GM12878 (cell line): Measurements from ENCODE around the gene TSPAN11. TPM values are rescaled to one million over a fixed set of nuclear protein-coding genes. Genes with fewer than 3 reads are reported as not detected.

Experiments
- ATAC-seq: fragments of 200-7000 bp; cut with Tn5 transposase; 3 replicates; pipeline ENCODE4 v1.9.1; 2020; ENCODE audit warnings: mild to moderate bottlenecking, moderate library complexity
- BruUV-seq: library from RNA; stranded (reverse); fragments of 400-500 nt; replicated peaks from 2 replicates; lab custom pipeline; 2021; lab: Mats Ljungman, UMichigan
- CTCF ChIA-PET: fragments of 300-600 bp; sonication (Branson Sonifier 250); formaldehyde crosslinking; extraction: SDS; loops from one replicate; lab custom pipeline; 2021; ENCODE audit warnings: inconsistent platforms; lab: Yijun Ruan, JAX
- POLR2A ChIA-PET: fragments of 350-600 bp; formaldehyde crosslinking; extraction: SDS; loops from one replicate; lab custom pipeline; 2021; ENCODE audit warnings: inconsistent platforms; lab: Charles Lee
- RAD21 ChIA-PET: fragments of 300-600 bp; sonication (Branson Sonifier 250); formaldehyde crosslinking; loops from one replicate; lab custom pipeline; 2023; ENCODE audit warnings: antibody characterized with exemption; ENCODE audit not compliant: unreplicated experiment; lab: Charles Lee
- SMC1A ChIA-PET: fragments of 300-600 bp; sonication (Branson Sonifier 250); formaldehyde crosslinking; loops from one replicate; lab custom pipeline; 2023; ENCODE audit not compliant: unreplicated experiment, uncharacterized antibody; lab: Charles Lee
- DNase-seq: peaks from one replicate; pipeline ENCODE4 v3.0.0-alpha.2; 2011; ENCODE audit warnings: low read depth, low spot score
- FAIRE-seq: peaks from 3 replicates; lab custom pipeline; 2011; peaks lifted over from hg19 to GRCh38; lab: Jason Lieb, UNC
- H2AFZ ChIP-seq: 2 replicates; pipeline ENCODE4 v1.6.0; 2011; ENCODE audit warnings: low read depth, low read length, control low read depth; ENCODE audit not compliant: control insufficient read depth
- H3K27ac ChIP-seq: 2 replicates; pipeline ENCODE4 v1.5.1; 2011; ENCODE audit warnings: control low read depth; ENCODE audit not compliant: control insufficient read depth, insufficient read depth
- H3K27me3 ChIP-seq, 2 experiments: replicated peaks in 1 of 2; 2 replicates each; pipeline versions ENCODE4 v1.6.0 to v1.6.1; 2011; ENCODE audit warnings: low read length in 1 of 2; ENCODE audit not compliant: control insufficient read depth in 2 of 2, insufficient read depth in 2 of 2
- H3K36me3 ChIP-seq, 2 experiments: 2 replicates each; pipeline ENCODE4 v1.5.1; 2011; ENCODE audit warnings: low read length in 1 of 2; ENCODE audit not compliant: control insufficient read depth in 2 of 2, insufficient read depth in 2 of 2
- H3K4me1 ChIP-seq: 2 replicates; pipeline ENCODE4 v1.6.1; 2011; ENCODE audit warnings: mild to moderate bottlenecking, low read length, moderate library complexity, mixed read lengths; ENCODE audit not compliant: control insufficient read depth, insufficient read depth
- H3K4me2 ChIP-seq: 2 replicates; pipeline ENCODE4 v1.6.0; 2011; ENCODE audit warnings: control low read depth; ENCODE audit not compliant: control insufficient read depth, insufficient read depth
- H3K4me3 ChIP-seq: fragments of 200-600 bp; sonication (generic); 2 replicates; pipeline ENCODE4 v1.5.1; 2016
- H3K79me2 ChIP-seq: 2 replicates; pipeline ENCODE4 v1.6.0; 2011; ENCODE audit warnings: low read length; ENCODE audit not compliant: control insufficient read depth, insufficient read depth
- H3K9ac ChIP-seq: 2 replicates; pipeline ENCODE4 v1.8.0; 2011; ENCODE audit warnings: low read length, control low read depth, mixed read lengths; ENCODE audit not compliant: control insufficient read depth, insufficient read depth
- H3K9me3 ChIP-seq: replicated peaks from 3 replicates; pipeline ENCODE4 v1.5.1; 2011; ENCODE audit warnings: mild to moderate bottlenecking, low read length; ENCODE audit not compliant: control insufficient read depth, insufficient read depth
- H4K20me1 ChIP-seq: 2 replicates; pipeline ENCODE4 v1.6.0; 2011; ENCODE audit not compliant: control insufficient read depth, insufficient read depth
- BACH1 ChIP-seq: fragments of 450-650 bp; IDR thresholded peaks from 2 replicates; pipeline ENCODE4 v1.6.1; 2017; ENCODE audit warnings: mild to moderate bottlenecking, borderline replicate concordance
- CHD2 ChIP-seq: IDR thresholded peaks from 2 replicates; pipeline ENCODE4 v1.6.1; 2011; ENCODE audit warnings: low read depth, low read length, improper control_type of control experiment, borderline replicate concordance
- CREM ChIP-seq: IDR thresholded peaks from 2 replicates; pipeline ENCODE4 v1.6.1; 2014; ENCODE audit warnings: antibody characterized with exemption, low read depth
- FOXK2 ChIP-seq: fragments of 450-650 bp; IDR thresholded peaks from 2 replicates; pipeline ENCODE4 v1.6.1; 2017; ENCODE audit warnings: mild to moderate bottlenecking, moderate library complexity
- HDGF ChIP-seq: fragments of 450-650 bp; IDR thresholded peaks from 2 replicates; pipeline ENCODE4 v1.6.1; 2016; ENCODE audit warnings: antibody characterized with exemption
- NR2F1 ChIP-seq: fragments of 450-650 bp; conservative IDR thresholded peaks from 2 replicates; pipeline ENCODE4 v1.6.1; 2017; ENCODE audit warnings: mild to moderate bottlenecking
- POU2F2 ChIP-seq: IDR thresholded peaks from 3 replicates; pipeline ENCODE4 v1.6.1; 2011; ENCODE audit warnings: low read depth, mild to moderate bottlenecking, low read length, borderline replicate concordance
- RAD51 ChIP-seq: fragments of 450-650 bp; IDR thresholded peaks from 2 replicates; pipeline ENCODE4 v1.6.1; 2016; ENCODE audit warnings: moderate library complexity, mild to moderate bottlenecking, inconsistent platforms
- RCOR1 ChIP-seq: conservative IDR thresholded peaks from 2 replicates; pipeline ENCODE4 v1.6.1; 2012; ENCODE audit warnings: low read depth, low read length, improper control_type of control experiment
- RUNX3 ChIP-seq: IDR thresholded peaks from 2 replicates; pipeline ENCODE4 v1.6.1; 2012; ENCODE audit warnings: low read length, inconsistent platforms
- SMAD5 ChIP-seq: IDR thresholded peaks from 2 replicates; pipeline ENCODE4 v1.6.1; 2016; ENCODE audit warnings: antibody characterized with exemption, low read depth
- SUPT20H ChIP-seq: IDR thresholded peaks from 2 replicates; pipeline ENCODE4 v1.6.1; 2011; ENCODE audit warnings: low read depth, mild to moderate bottlenecking, low read length, moderate library complexity, borderline replicate concordance; ENCODE audit not compliant: control insufficient read depth
- TAF1 ChIP-seq: IDR thresholded peaks from 2 replicates; pipeline ENCODE4 v1.6.1; 2011; ENCODE audit warnings: mild to moderate bottlenecking, low read depth, low read length, borderline replicate concordance
- TCF12 ChIP-seq: IDR thresholded peaks from 2 replicates; pipeline ENCODE4 v1.6.1; 2011; ENCODE audit warnings: low read depth, mild to moderate bottlenecking, low read length
- ZNF207 ChIP-seq: fragments of 450-650 bp; IDR thresholded peaks from 2 replicates; pipeline ENCODE4 v1.6.1; 2014; ENCODE audit warnings: antibody characterized with exemption, mild to moderate bottlenecking, borderline replicate concordance
- ZNF274 ChIP-seq: IDR thresholded peaks from one replicate; pipeline ENCODE4 v1.8.0; 2011; ENCODE audit not compliant: insufficient read length, insufficient read depth
- WGBS: methylation state at CpG from one replicate; pipeline ENCODE4 v1.1.6; 2016; ENCODE audit warnings: low lambda C conversion rate; ENCODE audit not compliant: insufficient replicate concordance, insufficient coverage; ENCODE audit errors: missing lambda C conversion rate; 5-methylcytosine and 5-hydroxymethylcytosine counted together
- in situ Hi-C: fragments of 300-500 bp; cut with MboI; formaldehyde crosslinking; loops from 9 replicates; pipeline ENCODE4 v1.14.3; 2018; ENCODE audit warnings: mixed read lengths
- intact Hi-C: fragments of 100-400 bp; cut with micrococcal nuclease; formaldehyde crosslinking; loops from one replicate; pipeline ENCODE4 v1.14.2; 2022; ENCODE audit not compliant: unreplicated experiment
- polyA plus RNA-seq, 11 experiments: library from polyadenylated mRNA; depleted of rRNA in 4 of 11; unstranded in 6 of 11; stranded (reverse) in 5 of 11; fragments of >200 nt; fragmentation: Nextera tagmentation in 4 of 11; fragmentation: Illumina TruSeq in 1 of 11; extraction: Ambion mirVana in 4 of 11; extraction: Trizol in 1 of 11; gene quantifications; 1 replicate in 1 of 11; 2 replicates in 10 of 11; pipeline versions ENCODE4 v1.2.1 to v1.2.3, GENCODE V29; 2011 to 2016; ENCODE audit warnings: inconsistent platforms in 2 of 11, missing spikeins in 2 of 11, low read depth in 1 of 11
- total RNA-seq, 4 experiments: library from RNA; depleted of rRNA in 3 of 4; stranded (reverse); fragments of >200 nt in 3 of 4; fragmentation: Illumina TruSeq in 1 of 4; extraction: Trizol in 1 of 4; gene quantifications; 2 replicates each; pipeline versions ENCODE4 v1.2.1 to v1.2.3, GENCODE V29; 2013 to 2021
- TF ChIP-seq, protein P1 (sequence below): fragments of 450-650 bp; formaldehyde crosslinking; IDR thresholded peaks from 2 replicates; pipeline ENCODE4 v1.4.0; 2022; ENCODE audit warnings: mild to moderate bottlenecking, moderate library complexity
- TF ChIP-seq, protein P2 (sequence below): IDR thresholded peaks from 2 replicates; pipeline ENCODE4 v1.6.1; 2011; ENCODE audit warnings: borderline replicate concordance, low read depth, mild to moderate bottlenecking, moderate library complexity, mixed read lengths, low read length; ENCODE audit not compliant: insufficient read depth; ENCODE audit errors: extremely low read length
- TF ChIP-seq, protein P3 (sequence below): fragments of 450-650 bp; IDR thresholded peaks from 2 replicates; pipeline ENCODE4 v1.6.1; 2017; ENCODE audit warnings: mild to moderate bottlenecking

Gene TSPAN11
- total and polyA plus RNA-seq, 10 of the 15 experiments (the other 5 are each of a cell fraction or from before 2014, with no cell fraction given): under 0.01 to 0.27 (median 0.04) TPM; not detected in 6

DNA sequence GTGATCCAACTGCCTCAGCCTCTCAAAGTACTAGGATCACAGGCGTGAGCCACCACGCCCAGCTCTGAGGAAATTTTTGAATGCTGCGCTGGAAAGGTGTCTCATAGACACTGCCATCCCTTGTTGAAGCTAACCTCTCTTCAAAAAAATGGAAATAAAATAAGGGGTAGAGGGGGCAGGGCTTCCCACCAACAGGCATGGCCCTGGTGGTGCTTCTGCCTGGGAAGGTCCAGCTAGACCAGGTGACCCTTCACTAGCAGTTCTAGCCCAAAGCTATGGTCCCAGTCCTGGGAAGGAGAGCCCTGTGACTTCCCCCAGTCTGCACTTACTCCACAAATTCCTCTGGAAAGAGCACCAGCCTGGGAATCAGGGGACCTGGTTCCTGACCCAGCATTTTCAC is 45.7 kb upstream of the TSPAN11 start:
- no peak for ATAC-seq
- Histone ChIP-seq H2AFZ (no peak overlapping the region), H3K9ac (no peak overlapping the region), H3K36me3 (no peaks in the 10 kb centered on the region), H3K27me3 (no peaks in the 10 kb centered on the region), H3K27ac (no peak overlapping the region), H3K4me2 (no peak overlapping the region), H3K79me2 (no peaks in the 10 kb centered on the region), H4K20me1 (no peaks in the 10 kb centered on the region), H3K4me3 (no peak overlapping the region), H3K9me3 (no peaks in the 10 kb centered on the region; the same call in 2 of the 3 replicates), H3K4me1 (no peaks in the 10 kb centered on the region)
- TF ChIP-seq RCOR1 (no peak), RUNX3 (no peak), SMAD5 (no peak), CHD2 (no peak), BACH1 (no peak), ZNF274 (no peak), RAD51 (no peak), TAF1 (no peak), ZNF207 (no peak), CREM (no peak), POU2F2 (no peak), FOXK2 (no peak), NR2F1 (no peak), HDGF (no peak), SUPT20H (no peak), TCF12 (no peak)
- TF ChIP-seq, protein P1, sequence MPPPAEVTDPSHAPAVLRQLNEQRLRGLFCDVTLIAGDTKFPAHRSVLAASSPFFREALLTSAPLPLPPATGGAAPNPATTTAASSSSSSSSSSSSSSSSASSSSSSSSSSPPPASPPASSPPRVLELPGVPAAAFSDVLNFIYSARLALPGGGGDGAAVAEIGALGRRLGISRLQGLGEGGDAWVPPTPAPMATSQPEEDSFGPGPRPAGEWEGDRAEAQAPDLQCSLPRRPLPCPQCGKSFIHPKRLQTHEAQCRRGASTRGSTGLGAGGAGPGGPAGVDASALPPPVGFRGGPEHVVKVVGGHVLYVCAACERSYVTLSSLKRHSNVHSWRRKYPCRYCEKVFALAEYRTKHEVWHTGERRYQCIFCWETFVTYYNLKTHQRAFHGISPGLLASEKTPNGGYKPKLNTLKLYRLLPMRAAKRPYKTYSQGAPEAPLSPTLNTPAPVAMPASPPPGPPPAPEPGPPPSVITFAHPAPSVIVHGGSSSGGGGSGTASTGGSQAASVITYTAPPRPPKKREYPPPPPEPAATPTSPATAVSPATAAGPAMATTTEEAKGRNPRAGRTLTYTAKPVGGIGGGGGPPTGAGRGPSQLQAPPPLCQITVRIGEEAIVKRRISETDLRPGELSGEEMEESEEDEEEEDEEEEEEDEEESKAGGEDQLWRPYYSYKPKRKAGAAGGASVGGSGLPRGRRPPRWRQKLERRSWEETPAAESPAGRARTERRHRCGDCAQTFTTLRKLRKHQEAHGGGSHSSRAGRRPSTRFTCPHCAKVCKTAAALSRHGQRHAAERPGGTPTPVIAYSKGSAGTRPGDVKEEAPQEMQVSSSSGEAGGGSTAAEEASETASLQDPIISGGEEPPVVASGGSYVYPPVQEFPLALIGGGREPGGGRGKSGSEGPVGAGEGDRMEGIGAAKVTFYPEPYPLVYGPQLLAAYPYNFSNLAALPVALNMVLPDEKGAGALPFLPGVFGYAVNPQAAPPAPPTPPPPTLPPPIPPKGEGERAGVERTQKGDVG (CRISPR knock-in tag): no peak
- TF ChIP-seq, protein P2, sequence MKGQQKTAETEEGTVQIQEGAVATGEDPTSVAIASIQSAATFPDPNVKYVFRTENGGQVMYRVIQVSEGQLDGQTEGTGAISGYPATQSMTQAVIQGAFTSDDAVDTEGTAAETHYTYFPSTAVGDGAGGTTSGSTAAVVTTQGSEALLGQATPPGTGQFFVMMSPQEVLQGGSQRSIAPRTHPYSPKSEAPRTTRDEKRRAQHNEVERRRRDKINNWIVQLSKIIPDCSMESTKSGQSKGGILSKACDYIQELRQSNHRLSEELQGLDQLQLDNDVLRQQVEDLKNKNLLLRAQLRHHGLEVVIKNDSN: no peak
- TF ChIP-seq, protein P3, sequence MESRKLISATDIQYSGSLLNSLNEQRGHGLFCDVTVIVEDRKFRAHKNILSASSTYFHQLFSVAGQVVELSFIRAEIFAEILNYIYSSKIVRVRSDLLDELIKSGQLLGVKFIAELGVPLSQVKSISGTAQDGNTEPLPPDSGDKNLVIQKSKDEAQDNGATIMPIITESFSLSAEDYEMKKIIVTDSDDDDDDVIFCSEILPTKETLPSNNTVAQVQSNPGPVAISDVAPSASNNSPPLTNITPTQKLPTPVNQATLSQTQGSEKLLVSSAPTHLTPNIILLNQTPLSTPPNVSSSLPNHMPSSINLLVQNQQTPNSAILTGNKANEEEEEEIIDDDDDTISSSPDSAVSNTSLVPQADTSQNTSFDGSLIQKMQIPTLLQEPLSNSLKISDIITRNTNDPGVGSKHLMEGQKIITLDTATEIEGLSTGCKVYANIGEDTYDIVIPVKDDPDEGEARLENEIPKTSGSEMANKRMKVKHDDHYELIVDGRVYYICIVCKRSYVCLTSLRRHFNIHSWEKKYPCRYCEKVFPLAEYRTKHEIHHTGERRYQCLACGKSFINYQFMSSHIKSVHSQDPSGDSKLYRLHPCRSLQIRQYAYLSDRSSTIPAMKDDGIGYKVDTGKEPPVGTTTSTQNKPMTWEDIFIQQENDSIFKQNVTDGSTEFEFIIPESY: no peak
- BruUV-seq: no TSS peak
- ChIA-PET CTCF (no interaction called here), SMC1A (no interaction called here), POLR2A (no interaction called here), RAD21 (no interaction called here)
- in situ Hi-C loops (no loop called here), intact Hi-C loops (no loop called here)
- WGBS: 43% methylated on average over 3 of the region's 3 CpGs
- no peak for FAIRE-seq
- no peak for DNase-seq
